Fibroblast of lung (primary cell): ENCODE measurements around the gene IGSF9. TPM values are rescaled to one million over a fixed set of nuclear protein-coding genes. Genes with fewer than 3 reads are reported as not detected.

Experiments
- DNase-seq, 2 donors: peaks; one replicate each; pipeline versions ENCODE4 v3.0.0 to v3.0.0-alpha.2; 2010; ENCODE audit warnings: low read depth in 2 of 2
- H2AFZ ChIP-seq: 2 replicates; pipeline ENCODE4 v1.5.1; 2012; ENCODE audit warnings: low read length, control low read depth, inconsistent platforms
- H3K27ac ChIP-seq: 2 replicates; pipeline ENCODE4 v1.5.1; 2011; ENCODE audit warnings: low read length, control low read depth; ENCODE audit not compliant: insufficient read depth
- H3K27me3 ChIP-seq: 2 replicates; pipeline ENCODE4 v1.5.1; 2011; ENCODE audit warnings: mild to moderate bottlenecking, low read length; ENCODE audit not compliant: control insufficient read depth, insufficient read depth
- H3K36me3 ChIP-seq: 2 replicates; pipeline ENCODE4 v1.5.1; 2011; ENCODE audit warnings: low read length; ENCODE audit not compliant: control insufficient read depth, insufficient read depth
- H3K4me1 ChIP-seq: 2 replicates; pipeline ENCODE4 v1.5.1; 2011; ENCODE audit warnings: low read length; ENCODE audit not compliant: control insufficient read depth, insufficient read depth; ENCODE audit errors: extremely low read depth
- H3K4me2 ChIP-seq: 2 replicates; pipeline ENCODE4 v1.5.1; 2011; ENCODE audit warnings: low read length, control low read depth; ENCODE audit not compliant: insufficient read depth; ENCODE audit errors: extremely low read depth
- H3K4me3 ChIP-seq, 4 experiments: fragments of 200-600 bp in 1 of 4; sonication (generic) in 1 of 4; replicated peaks in 1 of 4; 2 replicates each; pipeline ENCODE4 v1.5.1; 2011 to 2016; ENCODE audit warnings: low read length in 4 of 4, low read depth in 3 of 4, mild to moderate bottlenecking in 3 of 4, control low read depth in 2 of 4, inconsistent platforms in 1 of 4, mixed read lengths in 1 of 4; ENCODE audit not compliant: insufficient read depth in 1 of 4; ENCODE audit errors: control extremely low read depth in 1 of 4
- H3K79me2 ChIP-seq: 2 replicates; pipeline ENCODE4 v1.5.1; 2012; ENCODE audit warnings: mild to moderate bottlenecking, low read length, inconsistent platforms; ENCODE audit not compliant: control insufficient read depth, insufficient read depth
- H3K9ac ChIP-seq: 2 replicates; pipeline ENCODE4 v1.5.1; 2011; ENCODE audit warnings: mild to moderate bottlenecking, low read length, control low read depth; ENCODE audit not compliant: insufficient read depth
- H3K9me3 ChIP-seq: 2 replicates; pipeline ENCODE4 v1.5.1; 2012; ENCODE audit warnings: low read depth, low read length; ENCODE audit not compliant: control insufficient read depth, insufficient read depth
- H4K20me1 ChIP-seq: 2 replicates; pipeline ENCODE4 v1.5.1; 2011; ENCODE audit warnings: low read length; ENCODE audit not compliant: control insufficient read depth, insufficient read depth; ENCODE audit errors: extremely low read depth
- EZH2 ChIP-seq: IDR thresholded peaks from 2 replicates; pipeline ENCODE4 v1.5.1; 2012; ENCODE audit warnings: low read length, control low read depth, mild to moderate bottlenecking; ENCODE audit errors: missing control alignments
- polyA plus RNA-seq, 2 donors: library from polyadenylated mRNA; depleted of rRNA in 1 of 2; stranded (reverse) in 1 of 2; unstranded in 1 of 2; fragments of >200 nt; gene quantifications; 2 replicates each; pipeline ENCODE4 v1.2.1, GENCODE V29; 2011 to 2012; ENCODE audit warnings: missing spikeins in 1 of 2
- total RNA-seq: library from RNA; depleted of rRNA; stranded (reverse); fragments of >200 nt; gene quantifications from 2 replicates; pipeline ENCODE4 v1.2.1, GENCODE V29; 2014
- TF ChIP-seq, protein P1 (sequence below), 2 donors: IDR thresholded peaks in 1 of 2; conservative IDR thresholded peaks in 1 of 2; 1 replicate in 1 of 2; 2 replicates in 1 of 2; pipeline ENCODE4 v1.5.1; 2011 to 2012; ENCODE audit warnings: low read length in 2 of 2, control low read depth in 1 of 2, inconsistent platforms in 1 of 2, low read depth in 1 of 2, mild to moderate bottlenecking in 1 of 2

The IGSF9 gene
- total and polyA plus RNA-seq, 2 donors (not counting 1 experiment from before 2014, with no cell fraction given): under 0.01 TPM; not detected in 1

DNA sequence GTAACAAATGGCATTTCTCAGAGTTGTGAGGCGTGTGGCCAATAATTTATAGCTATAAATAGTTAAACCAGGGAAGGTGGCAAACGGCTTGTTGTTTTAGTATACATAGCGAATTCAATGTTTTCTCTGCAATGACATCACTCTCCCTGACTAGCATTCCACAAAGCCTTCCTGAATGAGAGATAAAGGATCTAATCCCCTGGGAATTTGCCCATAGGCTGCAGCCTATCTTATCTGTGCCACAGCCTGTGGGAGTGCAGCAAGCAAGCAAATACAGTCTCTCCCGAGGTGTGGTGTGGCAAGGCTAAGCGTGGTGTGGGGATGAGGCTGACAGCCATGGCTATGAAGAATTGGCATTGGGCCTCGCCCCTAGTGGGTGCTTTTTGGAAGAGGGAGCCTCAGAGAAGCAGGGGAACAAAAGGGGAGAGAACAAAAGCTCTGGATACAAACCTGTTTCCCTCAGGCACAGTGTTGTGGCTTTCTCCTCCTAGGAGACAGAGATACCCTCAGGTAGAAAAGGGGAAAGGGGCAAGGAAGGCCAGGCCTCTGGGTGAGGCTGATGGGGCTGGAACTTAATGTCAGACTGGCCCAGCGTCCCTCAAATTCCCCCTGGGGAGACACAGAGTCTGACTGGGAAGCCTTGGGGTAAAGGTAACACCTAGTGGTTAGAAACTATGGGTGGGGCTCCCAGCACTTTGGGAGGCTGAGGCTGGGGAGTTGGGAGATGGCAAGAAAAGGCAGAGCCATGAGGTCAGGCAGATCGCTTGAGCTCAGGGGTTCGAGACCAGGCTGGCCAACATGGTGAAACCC lies 29.0 kb downstream of the IGSF9 start:
- Histone ChIP-seq H3K9me3 (no peaks in the 10 kb centered on the region), H3K27ac (peak overlapping the region; percentile 36), H3K4me1 (peaks cover 49% of the 10 kb centered on the region), H3K9ac (no peak overlapping the region), H3K79me2 (peaks cover 28% of the 10 kb centered on the region), H3K36me3 (peaks cover 26% of the 10 kb centered on the region), H2AFZ (no peak overlapping the region), H3K27me3 (no peaks in the 10 kb centered on the region), H3K4me3 (no peak overlapping the region), H3K4me2 (no peak overlapping the region), H4K20me1 (no peaks in the 10 kb centered on the region)
- peak; percentile 72 to 89 for DNase-seq
- TF ChIP-seq, protein P1, sequence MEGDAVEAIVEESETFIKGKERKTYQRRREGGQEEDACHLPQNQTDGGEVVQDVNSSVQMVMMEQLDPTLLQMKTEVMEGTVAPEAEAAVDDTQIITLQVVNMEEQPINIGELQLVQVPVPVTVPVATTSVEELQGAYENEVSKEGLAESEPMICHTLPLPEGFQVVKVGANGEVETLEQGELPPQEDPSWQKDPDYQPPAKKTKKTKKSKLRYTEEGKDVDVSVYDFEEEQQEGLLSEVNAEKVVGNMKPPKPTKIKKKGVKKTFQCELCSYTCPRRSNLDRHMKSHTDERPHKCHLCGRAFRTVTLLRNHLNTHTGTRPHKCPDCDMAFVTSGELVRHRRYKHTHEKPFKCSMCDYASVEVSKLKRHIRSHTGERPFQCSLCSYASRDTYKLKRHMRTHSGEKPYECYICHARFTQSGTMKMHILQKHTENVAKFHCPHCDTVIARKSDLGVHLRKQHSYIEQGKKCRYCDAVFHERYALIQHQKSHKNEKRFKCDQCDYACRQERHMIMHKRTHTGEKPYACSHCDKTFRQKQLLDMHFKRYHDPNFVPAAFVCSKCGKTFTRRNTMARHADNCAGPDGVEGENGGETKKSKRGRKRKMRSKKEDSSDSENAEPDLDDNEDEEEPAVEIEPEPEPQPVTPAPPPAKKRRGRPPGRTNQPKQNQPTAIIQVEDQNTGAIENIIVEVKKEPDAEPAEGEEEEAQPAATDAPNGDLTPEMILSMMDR (conservative IDR thresholded peaks at IDR 0.05 in 1 of 2, IDR thresholded peaks at IDR 0.05 in 1 of 2; ENCODE audit: low read depth in 1 of 2, low read length in 2 of 2): no peak
- no peak for TF ChIP-seq EZH2

GRCh38 chr1:159915571-159916241 lies 29.7 kb downstream of the IGSF9 start:
- Histone ChIP-seq H3K27ac (peak overlapping the region; percentile 24), H3K36me3 (peaks cover 26% of the 10 kb centered on the region), H4K20me1 (no peaks in the 10 kb centered on the region), H3K4me2 (no peak overlapping the region), H3K9me3 (no peaks in the 10 kb centered on the region), H3K4me3 (no peak overlapping the region), H3K9ac (no peak overlapping the region), H3K27me3 (no peaks in the 10 kb centered on the region), H3K79me2 (peaks cover 21% of the 10 kb centered on the region), H2AFZ (no peak overlapping the region), H3K4me1 (peaks cover 50% of the 10 kb centered on the region)
- TF ChIP-seq, protein P1 (conservative IDR thresholded peaks at IDR 0.05 in 1 of 2, IDR thresholded peaks at IDR 0.05 in 1 of 2; ENCODE audit: low read depth in 1 of 2, low read length in 2 of 2): no peak
- TF ChIP-seq EZH2: no peak
- no peak for DNase-seq

GRCh38 chr1:159914252-159915018 lies 31.0 kb downstream of the IGSF9 start:
- Histone ChIP-seq H2AFZ (no peak overlapping the region), H3K27ac (no peak overlapping the region), H3K4me2 (no peak overlapping the region), H3K4me1 (peaks cover 53% of the 10 kb centered on the region), H3K4me3 (no peak overlapping the region), H3K9ac (no peak overlapping the region), H3K36me3 (peaks cover 17% of the 10 kb centered on the region), H3K27me3 (no peaks in the 10 kb centered on the region), H3K9me3 (no peaks in the 10 kb centered on the region), H4K20me1 (no peaks in the 10 kb centered on the region), H3K79me2 (peaks cover 8% of the 10 kb centered on the region)
- no peak for TF ChIP-seq EZH2
- TF ChIP-seq, protein P1 (conservative IDR thresholded peaks at IDR 0.05 in 1 of 2, IDR thresholded peaks at IDR 0.05 in 1 of 2; ENCODE audit: low read depth in 1 of 2, low read length in 2 of 2): no peak
- no peak for DNase-seq
